ENCODE data around the gene PRSS36. TPM values are rescaled to one million over a fixed set of nuclear protein-coding genes. Genes with fewer than 3 reads are reported as not detected.
"Not testable (repeated sequence)": the region's sequence is repeated elsewhere in the genome, so short reads cannot be mapped to it uniquely, and the experiment has no call there.

Gene PRSS36
- total RNA-seq, 1 donor from 2014 or later: 0.68 TPM

DNA sequence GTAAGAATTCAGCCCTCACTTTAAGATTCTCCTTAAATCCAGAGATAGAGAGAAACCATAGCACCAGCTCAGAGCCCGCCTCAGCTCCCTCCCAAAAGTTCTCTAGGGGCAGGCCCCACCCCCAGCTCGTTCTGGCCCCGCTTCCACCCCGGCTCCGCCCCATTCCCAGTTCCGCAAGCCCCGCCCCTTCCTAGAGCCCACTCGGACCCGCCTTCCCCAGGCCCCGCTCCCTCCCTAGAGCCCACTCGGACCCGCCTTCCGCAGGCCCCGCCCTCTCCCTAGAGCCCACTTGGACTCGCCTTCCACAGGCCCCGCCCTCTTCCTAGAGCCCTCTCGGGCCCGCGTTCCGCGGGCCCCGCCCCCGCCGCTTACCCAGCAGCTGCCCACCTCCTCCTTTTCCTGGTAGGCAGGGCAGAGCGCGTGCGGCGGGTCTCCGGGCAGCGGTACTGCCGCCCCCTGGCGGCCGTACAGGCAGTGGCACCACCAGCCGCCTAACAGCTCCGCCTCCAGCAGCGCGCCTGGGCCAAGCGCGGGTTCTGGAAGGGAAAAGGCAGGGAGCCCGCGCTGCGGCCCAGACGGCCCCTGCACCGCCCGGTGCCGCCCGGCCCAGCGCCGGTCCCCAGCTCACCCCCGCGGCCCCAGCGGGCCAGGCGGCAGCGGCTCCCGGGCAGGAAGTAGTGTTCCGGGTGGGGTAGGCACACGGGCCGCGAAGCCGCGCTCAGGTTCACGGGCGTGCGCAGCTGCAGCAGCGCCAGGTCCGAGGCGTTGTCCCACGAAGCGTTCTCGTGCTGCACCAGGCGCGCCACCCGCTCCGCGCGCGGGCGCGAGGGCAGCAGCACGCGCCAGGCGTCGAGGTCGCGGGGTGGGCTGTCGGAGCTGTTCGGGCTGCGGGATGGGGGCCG, 7.5 kb downstream of the PRSS36 start:
- H3K9me3 Mint-ChIP-seq: no peaks in the 10 kb centered on the region
- H3K36me3 Mint-ChIP-seq (ENCODE audit: low read depth): no peaks in the 10 kb centered on the region
- H3K27ac Mint-ChIP-seq (ENCODE audit: unreplicated experiment): peak overlapping the region; percentile 89
- TF ChIP-seq, protein P1, sequence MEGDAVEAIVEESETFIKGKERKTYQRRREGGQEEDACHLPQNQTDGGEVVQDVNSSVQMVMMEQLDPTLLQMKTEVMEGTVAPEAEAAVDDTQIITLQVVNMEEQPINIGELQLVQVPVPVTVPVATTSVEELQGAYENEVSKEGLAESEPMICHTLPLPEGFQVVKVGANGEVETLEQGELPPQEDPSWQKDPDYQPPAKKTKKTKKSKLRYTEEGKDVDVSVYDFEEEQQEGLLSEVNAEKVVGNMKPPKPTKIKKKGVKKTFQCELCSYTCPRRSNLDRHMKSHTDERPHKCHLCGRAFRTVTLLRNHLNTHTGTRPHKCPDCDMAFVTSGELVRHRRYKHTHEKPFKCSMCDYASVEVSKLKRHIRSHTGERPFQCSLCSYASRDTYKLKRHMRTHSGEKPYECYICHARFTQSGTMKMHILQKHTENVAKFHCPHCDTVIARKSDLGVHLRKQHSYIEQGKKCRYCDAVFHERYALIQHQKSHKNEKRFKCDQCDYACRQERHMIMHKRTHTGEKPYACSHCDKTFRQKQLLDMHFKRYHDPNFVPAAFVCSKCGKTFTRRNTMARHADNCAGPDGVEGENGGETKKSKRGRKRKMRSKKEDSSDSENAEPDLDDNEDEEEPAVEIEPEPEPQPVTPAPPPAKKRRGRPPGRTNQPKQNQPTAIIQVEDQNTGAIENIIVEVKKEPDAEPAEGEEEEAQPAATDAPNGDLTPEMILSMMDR (conservative IDR thresholded peaks at IDR 0.05): peak; percentile 98
- peak overlapping the region; percentile 84 for H3K4me3 Mint-ChIP-seq
- peaks cover 27% of the 10 kb centered on the region for H3K27me3 Mint-ChIP-seq (ENCODE audit: low read depth)
- peak; percentile 99 for DNase-seq (ENCODE audit: low read depth, low spot score)
- peaks cover 6% of the 10 kb centered on the region for H3K4me1 Mint-ChIP-seq

DNA sequence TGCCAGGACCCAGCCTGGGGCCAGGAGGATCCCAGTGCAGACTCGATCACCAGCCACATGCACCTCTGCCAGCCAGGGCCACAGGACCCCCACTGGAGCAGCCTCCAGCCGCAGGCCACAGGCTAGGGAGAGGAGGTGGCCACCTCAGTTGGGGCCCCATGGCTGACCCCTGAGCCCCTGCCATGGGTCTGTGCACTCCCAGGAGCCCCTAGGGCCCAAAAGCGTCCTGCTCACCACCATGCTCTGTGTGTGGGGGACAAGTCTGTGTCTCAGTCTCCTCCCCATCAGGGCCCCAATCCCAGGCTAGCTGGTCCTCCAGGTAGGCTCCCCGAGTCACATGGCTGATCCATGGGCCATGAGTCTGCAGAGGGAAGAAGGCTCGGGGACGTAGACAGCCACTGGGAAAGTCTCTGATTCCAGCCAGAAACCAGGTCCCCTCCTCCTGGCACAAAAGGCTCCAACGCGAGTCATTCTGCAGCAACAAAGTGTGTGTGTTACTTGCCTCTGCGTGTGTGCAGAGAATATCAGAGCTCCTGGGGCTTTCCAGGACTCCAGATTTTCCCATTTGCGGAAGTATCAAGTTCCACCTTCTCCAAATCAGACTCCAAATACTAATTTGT, 8.3 kb downstream of the PRSS36 start:
- Mint-ChIP-seq H3K9me3 (no peaks in the 10 kb centered on the region), H3K4me3 (peak overlapping the region; percentile 84), H3K36me3 (ENCODE audit: low read depth) (no peaks in the 10 kb centered on the region), H3K4me1 (peaks cover 6% of the 10 kb centered on the region), H3K27ac (ENCODE audit: unreplicated experiment) (peak overlapping the region; percentile 89), H3K27me3 (ENCODE audit: low read depth) (peaks cover 20% of the 10 kb centered on the region)
- DNase-seq (ENCODE audit: low read depth, low spot score): no peak
- TF ChIP-seq, protein P1 (conservative IDR thresholded peaks at IDR 0.05): no peak

DNA sequence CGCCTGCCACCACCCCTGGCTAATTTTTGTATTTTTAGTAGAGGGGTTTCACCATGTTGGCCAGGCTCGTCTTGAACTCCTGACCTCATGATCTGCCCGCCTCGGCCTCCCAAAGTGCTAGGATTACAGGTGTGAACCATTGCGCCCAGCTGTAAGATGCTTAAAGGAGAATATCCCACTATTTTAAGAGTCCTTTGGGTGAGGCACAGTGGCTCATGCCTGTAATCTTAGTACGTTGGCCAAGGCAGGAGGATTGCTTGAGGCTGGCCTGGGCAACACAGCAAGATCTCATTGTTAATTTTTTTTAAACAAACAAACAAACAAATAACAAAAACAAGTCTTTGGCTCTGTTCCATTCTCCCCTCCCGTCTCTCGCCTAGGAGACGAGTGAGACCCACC, 8.8 kb downstream of the PRSS36 start:
- H3K27ac Mint-ChIP-seq (ENCODE audit: unreplicated experiment); H3K9me3 Mint-ChIP-seq; H3K36me3 Mint-ChIP-seq (ENCODE audit: low read depth); DNase-seq (ENCODE audit: low read depth, low spot score); H3K4me3 Mint-ChIP-seq; H3K4me1 Mint-ChIP-seq: not testable (repeated sequence)
- peaks cover 17% of the 10 kb centered on the region for H3K27me3 Mint-ChIP-seq (ENCODE audit: low read depth)

DNA sequence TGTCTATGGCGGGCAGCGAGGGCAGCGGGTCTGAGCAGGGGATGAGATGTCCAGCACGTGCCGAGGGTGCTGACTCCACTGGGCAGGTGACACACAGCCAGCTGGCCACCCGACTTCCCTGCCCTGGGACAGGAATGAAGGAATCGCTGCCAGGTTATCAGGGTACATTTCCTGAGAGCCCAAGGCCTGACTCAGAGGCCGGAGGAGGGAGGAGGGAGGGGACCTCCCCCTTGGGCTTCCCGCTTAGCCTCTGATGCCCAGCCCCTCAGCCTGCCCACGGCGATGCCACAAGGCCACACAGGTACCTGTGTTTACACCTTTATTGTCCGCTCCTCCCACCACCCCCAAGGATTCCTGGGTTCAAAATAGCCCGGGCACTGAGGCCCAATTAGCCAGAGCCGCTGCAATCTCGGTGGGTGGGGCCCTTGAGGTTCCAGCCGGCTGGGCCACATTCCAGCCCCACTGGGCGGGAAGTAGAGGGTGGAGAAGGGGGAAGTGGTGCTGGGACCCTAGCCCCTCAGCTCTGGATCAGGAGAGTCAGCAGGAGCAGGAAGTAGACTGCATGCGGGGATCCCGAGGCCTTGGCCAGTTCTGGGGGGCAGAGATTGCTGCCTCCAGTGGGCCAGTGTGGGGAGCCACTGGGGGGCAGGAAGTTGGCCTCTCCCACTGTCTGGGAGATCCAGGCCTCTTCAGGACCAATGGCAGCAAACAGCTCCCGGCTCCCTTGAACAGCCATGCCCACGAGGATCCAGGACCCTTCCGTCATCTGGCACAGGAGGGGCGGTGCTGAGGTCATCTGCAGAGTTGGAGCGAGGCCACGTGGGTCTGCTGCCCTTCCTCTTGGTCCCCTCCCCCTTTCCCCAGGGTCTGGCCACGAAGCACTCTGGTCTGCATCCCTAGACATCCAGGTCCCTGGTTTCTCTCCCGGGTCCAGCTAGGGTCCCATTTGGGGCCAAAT, 11.0 kb downstream of the PRSS36 start:
- no peaks in the 10 kb centered on the region for H3K9me3 Mint-ChIP-seq
- peaks cover 14% of the 10 kb centered on the region for H3K27me3 Mint-ChIP-seq (ENCODE audit: low read depth)
- no peaks in the 10 kb centered on the region for H3K36me3 Mint-ChIP-seq (ENCODE audit: low read depth)
- H3K4me3 Mint-ChIP-seq: no peak overlapping the region
- H3K4me1 Mint-ChIP-seq: peaks cover 21% of the 10 kb centered on the region
- no peak overlapping the region for H3K27ac Mint-ChIP-seq (ENCODE audit: unreplicated experiment)
- TF ChIP-seq, protein P1 (conservative IDR thresholded peaks at IDR 0.05): no peak
- no peak for DNase-seq (ENCODE audit: low read depth, low spot score)

DNA sequence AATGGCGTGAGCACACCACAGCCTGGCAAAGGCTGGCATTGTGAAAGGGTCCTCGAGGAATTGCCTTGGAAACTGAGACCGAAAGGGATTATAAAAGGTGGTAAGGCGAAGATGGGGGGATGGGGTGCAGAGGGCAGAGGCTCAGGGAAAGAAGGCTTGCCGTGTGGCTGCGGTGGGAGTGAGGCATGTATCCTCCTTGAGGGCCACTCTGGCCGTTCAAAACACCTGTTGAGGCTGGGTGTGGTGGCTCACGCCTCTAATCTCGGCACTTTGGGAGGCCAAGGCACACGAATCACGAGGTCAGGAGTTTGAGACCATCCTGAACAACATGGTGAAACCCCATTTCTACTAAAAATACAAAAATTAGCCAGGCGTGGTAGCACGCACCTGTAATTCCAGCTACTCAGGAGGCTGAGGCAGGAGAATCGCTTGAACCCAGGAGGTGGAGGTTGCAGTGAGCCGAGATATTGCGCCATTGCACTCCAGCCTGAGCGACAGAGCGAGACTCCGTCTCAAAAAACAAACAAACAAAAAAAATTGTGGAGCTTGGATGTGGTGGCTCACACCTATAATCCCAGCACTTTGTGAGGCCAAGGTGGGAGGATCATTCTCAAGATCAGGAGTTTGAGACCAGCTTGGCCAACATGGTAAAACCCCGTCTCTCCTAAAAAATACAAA, 12.9 kb downstream of the PRSS36 start:
- H3K9me3 Mint-ChIP-seq; H3K4me3 Mint-ChIP-seq; H3K27ac Mint-ChIP-seq (ENCODE audit: unreplicated experiment); DNase-seq (ENCODE audit: low read depth, low spot score); H3K36me3 Mint-ChIP-seq (ENCODE audit: low read depth): not testable (repeated sequence)
- peaks cover 24% of the 10 kb centered on the region for H3K4me1 Mint-ChIP-seq
- H3K27me3 Mint-ChIP-seq (ENCODE audit: low read depth): peaks cover 12% of the 10 kb centered on the region

DNA sequence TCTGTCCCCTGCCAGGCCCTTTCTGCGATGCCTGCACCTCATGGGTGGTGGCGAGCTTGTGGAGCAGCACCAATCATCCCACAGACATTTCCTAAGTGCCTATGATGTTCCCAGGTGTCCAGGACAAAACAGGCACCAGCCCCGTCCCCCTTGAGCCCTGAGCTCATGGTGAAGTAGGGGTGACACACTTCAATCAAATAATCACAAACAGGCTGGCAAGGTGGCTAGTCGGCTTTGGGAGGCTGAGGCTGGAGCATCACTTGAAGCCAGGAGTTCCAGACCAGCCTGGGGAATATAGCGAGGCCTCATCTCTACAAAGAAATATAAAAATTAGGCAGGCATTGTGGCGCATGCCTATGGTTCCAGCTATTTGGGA, 13.6 kb downstream of the PRSS36 start:
- Mint-ChIP-seq H3K4me3 (peak overlapping the region; percentile 36), H3K36me3 (ENCODE audit: low read depth) (no peaks in the 10 kb centered on the region), H3K27ac (ENCODE audit: unreplicated experiment) (no peak overlapping the region), H3K27me3 (ENCODE audit: low read depth) (peaks cover 12% of the 10 kb centered on the region), H3K9me3 (no peaks in the 10 kb centered on the region), H3K4me1 (peaks cover 21% of the 10 kb centered on the region)
- TF ChIP-seq, protein P1 (conservative IDR thresholded peaks at IDR 0.05): no peak
- no peak for DNase-seq (ENCODE audit: low read depth, low spot score)
